ENCODE results near the gene KDF1. TPM values are rescaled to one million over a fixed set of nuclear protein-coding genes. Genes with fewer than 3 reads are reported as not detected.

Gene KDF1, protein sequence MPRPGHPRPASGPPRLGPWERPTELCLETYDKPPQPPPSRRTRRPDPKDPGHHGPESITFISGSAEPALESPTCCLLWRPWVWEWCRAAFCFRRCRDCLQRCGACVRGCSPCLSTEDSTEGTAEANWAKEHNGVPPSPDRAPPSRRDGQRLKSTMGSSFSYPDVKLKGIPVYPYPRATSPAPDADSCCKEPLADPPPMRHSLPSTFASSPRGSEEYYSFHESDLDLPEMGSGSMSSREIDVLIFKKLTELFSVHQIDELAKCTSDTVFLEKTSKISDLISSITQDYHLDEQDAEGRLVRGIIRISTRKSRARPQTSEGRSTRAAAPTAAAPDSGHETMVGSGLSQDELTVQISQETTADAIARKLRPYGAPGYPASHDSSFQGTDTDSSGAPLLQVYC
- not detected for total RNA-seq

GRCh38 chr1:26959722-26960624 lies at the start of gene KDF1:
Gene KDF1, minus strand, starts transcription at chr1:26960468. Its CDS starts 8,088 bp downstream, at chr1:26952380.

DNA sequence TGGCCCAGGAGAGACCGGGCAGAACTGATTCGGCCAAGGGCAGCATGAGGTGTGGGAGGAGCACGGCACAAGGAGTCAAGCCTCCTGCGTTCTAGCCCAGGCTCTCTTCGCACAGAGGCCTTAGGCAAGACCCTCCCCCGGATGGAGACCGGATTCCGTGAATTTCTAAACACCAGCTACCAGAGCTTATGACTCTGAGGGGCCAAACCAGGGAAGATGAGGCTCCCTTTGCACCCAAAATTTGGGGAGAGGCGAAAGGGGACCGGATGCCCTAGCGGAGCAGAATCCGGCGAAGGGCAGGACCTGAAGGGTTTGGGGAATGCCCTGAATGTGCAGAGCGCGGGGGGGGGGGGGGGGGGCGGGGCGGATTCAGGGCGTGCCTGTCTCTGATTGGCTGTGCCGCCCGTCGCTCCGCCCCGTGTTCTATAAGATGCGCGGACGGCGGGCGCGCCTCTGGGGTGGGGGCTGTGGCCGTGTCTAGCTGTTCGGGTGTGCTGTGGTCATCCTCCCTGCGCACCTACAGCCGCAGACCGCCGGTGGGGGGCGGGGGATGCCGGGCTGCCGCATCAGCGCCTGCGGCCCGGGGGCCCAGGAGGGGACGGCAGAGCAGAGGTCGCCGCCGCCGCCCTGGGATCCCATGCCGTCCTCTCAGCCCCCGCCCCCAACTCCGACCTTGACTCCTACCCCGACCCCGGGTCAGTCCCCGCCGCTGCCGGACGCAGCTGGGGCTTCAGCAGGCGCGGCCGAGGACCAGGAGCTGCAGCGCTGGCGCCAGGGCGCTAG lies 33.2 kb upstream of the KDF1 start, which contains the start of gene TRNP1:
Gene TRNP1, plus strand, starts transcription at position 456 of the 783 bp plus-strand sequence. Its CDS starts 95 bp downstream, at position 551.

GRCh38 chr1:26921540-26922430 lies 38.5 kb downstream of the KDF1 start, which contains the start of gene NUDC:
Gene NUDC, plus strand, starts transcription at chr1:26921743. Its CDS starts 106 bp downstream, at chr1:26921849.

GRCh38 chr1:26913754-26914619 lies 46.3 kb downstream of the KDF1 start, which contains the start of gene NR0B2:
Gene NR0B2, minus strand, starts transcription at chr1:26913975. Its CDS starts 35 bp downstream, at chr1:26913940.

GRCh38 chr1:26900001-26900814 lies 60.1 kb downstream of the KDF1 start, which contains the start of gene GPATCH3:
Gene GPATCH3, minus strand, starts transcription at chr1:26900467. Its CDS starts 25 bp downstream, at chr1:26900442.

Other genes with a start within 250 kb of the KDF1 start
- 5.3 TPM for gene PIGV, start 172.5 kb downstream of the KDF1 start, total RNA-seq
- 15.7 TPM for gene ZDHHC18, start 133.8 kb downstream of the KDF1 start, total RNA-seq
- 0.63 TPM for gene SFN, start 97.3 kb downstream of the KDF1 start, total RNA-seq
- gene GPN2, start 70.2 kb downstream of the KDF1 start, total RNA-seq: 14.7 TPM
- gene GPATCH3, start 60.0 kb downstream of the KDF1 start, total RNA-seq: 12.5 TPM
- not detected for gene NR0B2, start 46.5 kb downstream of the KDF1 start, total RNA-seq
- gene NUDC, start 38.7 kb downstream of the KDF1 start, total RNA-seq: 21.6 TPM
- gene TRNP1, start 33.2 kb upstream of the KDF1 start, total RNA-seq: 11.9 TPM
- gene TENT5B, start 52.4 kb upstream of the KDF1 start, total RNA-seq: not detected
- gene SLC9A1, start 194.7 kb upstream of the KDF1 start, total RNA-seq: 2.2 TPM

Measured in parietal lobe (tissue), 1 donor.